Common myeloid progenitor, CD34-positive (primary cell): ENCODE data around the gene SULT1C4.

Experiments used
- CTCF ChIA-PET: fragments of 350-600 bp; sonication (Branson Sonifier 250); formaldehyde crosslinking; loops from one replicate; lab custom pipeline; 2021; ENCODE audit warnings: antibody characterized with exemption; lab: Charles Lee
- POLR2A ChIA-PET: fragments of 350-600 bp; sonication (Branson Sonifier 250); formaldehyde crosslinking; loops from one replicate; lab custom pipeline; 2021; ENCODE audit warnings: antibody characterized with exemption; lab: Charles Lee
- DNase-seq, 3 donors: peaks; one replicate each; pipeline versions ENCODE4 v3.0.0 to v3.0.0-alpha.2; 2013
- H3K27ac ChIP-seq, 2 experiments: 1 replicate in 1 of 2; 2 replicates in 1 of 2; pipeline ENCODE4 v1.7.0; 2013; ENCODE audit warnings: inconsistent platforms in 2 of 2, low read length in 2 of 2, mild to moderate bottlenecking in 2 of 2, low read depth in 1 of 2, moderate library complexity in 1 of 2; ENCODE audit not compliant: severe bottlenecking in 2 of 2, insufficient read depth in 1 of 2, poor library complexity in 1 of 2
- H3K27me3 ChIP-seq, 5 experiments: replicated peaks in 2 of 5; 1 replicate in 3 of 5; 2 replicates in 2 of 5; pipeline versions ENCODE4 v1.6.1 to v1.7.0; 2013; ENCODE audit warnings: low read length in 4 of 5, mild to moderate bottlenecking in 2 of 5, moderate library complexity in 2 of 5, inconsistent platforms in 1 of 5; ENCODE audit not compliant: insufficient read depth in 5 of 5, control insufficient read depth in 4 of 5
- H3K36me3 ChIP-seq, 4 experiments: 1 replicate in 2 of 4; 2 replicates in 2 of 4; pipeline versions ENCODE4 v1.6.1 to v1.7.0; 2013; ENCODE audit warnings: low read length in 3 of 4, control low read depth in 1 of 4, mild to moderate bottlenecking in 1 of 4; ENCODE audit not compliant: control insufficient read depth in 4 of 4, insufficient read depth in 4 of 4
- H3K4me1 ChIP-seq, 4 experiments: 1 replicate in 3 of 4; 2 replicates in 1 of 4; pipeline versions ENCODE4 v1.6.1 to v1.7.1; 2013; ENCODE audit warnings: low read length in 3 of 4, mild to moderate bottlenecking in 3 of 4, control low read depth in 1 of 4, inconsistent platforms in 1 of 4, moderate library complexity in 1 of 4; ENCODE audit not compliant: control insufficient read depth in 4 of 4, insufficient read depth in 4 of 4; ENCODE audit errors: control extremely low read depth in 1 of 4
- H3K4me3 ChIP-seq, 7 experiments: 1 replicate in 4 of 7; 2 replicates in 3 of 7; pipeline versions ENCODE4 v1.5.1 to v1.7.0; 2013; ENCODE audit warnings: mild to moderate bottlenecking in 7 of 7, low read length in 6 of 7, moderate library complexity in 6 of 7, inconsistent platforms in 2 of 7, low read depth in 2 of 7, control low read depth in 1 of 7; ENCODE audit not compliant: insufficient read depth in 4 of 7, control insufficient read depth in 1 of 7; ENCODE audit errors: extremely low read depth in 1 of 7
- H3K9me3 ChIP-seq, 5 experiments: 1 replicate in 4 of 5; 2 replicates in 1 of 5; pipeline versions ENCODE4 v1.6.1 to v1.7.1; 2013; ENCODE audit warnings: low read length in 4 of 5, mild to moderate bottlenecking in 2 of 5, inconsistent platforms in 1 of 5, low read depth in 1 of 5, moderate library complexity in 1 of 5; ENCODE audit not compliant: control insufficient read depth in 4 of 5, insufficient read depth in 2 of 5; ENCODE audit errors: control extremely low read depth in 1 of 5
- WGBS: methylation state at CpG from one replicate; pipeline ENCODE4 v1.1.5; 2013; ENCODE audit not compliant: insufficient coverage; 5-methylcytosine and 5-hydroxymethylcytosine counted together

SULT1C4 gene

DNA sequence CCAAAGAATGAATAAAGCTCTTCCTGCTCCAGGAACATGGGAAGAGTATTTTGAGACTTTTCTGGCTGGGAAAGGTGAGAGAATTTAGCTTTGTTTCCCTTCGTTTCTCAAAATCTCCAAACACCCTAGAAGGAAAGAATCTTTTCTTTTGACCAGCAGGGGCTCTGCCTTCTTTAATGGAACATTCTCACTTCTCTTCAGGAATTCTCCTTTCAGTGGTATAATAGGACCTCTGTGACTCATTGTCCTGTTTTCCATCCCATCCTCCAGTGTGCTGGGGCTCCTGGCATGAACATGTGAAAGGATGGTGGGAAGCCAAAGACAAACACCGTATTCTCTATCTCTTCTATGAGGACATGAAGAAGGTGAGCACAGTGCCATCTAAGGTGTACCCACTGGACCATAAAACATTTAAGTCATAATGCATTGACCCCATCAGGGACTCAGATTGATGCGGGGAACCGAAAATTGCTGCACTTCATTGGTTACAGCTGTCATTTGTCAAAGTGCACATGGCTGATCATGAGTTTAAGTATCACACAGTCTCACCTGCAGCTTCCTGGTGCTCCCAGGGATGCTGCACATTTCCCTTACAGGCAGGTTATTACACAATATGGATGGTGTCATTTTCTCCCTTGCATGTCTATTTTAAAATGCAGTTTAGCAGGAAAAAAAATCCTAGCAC, 5.5 kb downstream of the SULT1C4 start:
- ChIA-PET CTCF (interaction anchor here (1.3 to 1.8 kb wide), 2 partner anchors 12 to 34 kb away, joined by 3 to 4 read pairs; no protein-coding TSS in a partner anchor), POLR2A (no interaction called here)
- no peak for DNase-seq
- peaks cover 5 to 14% (median 6%) of the 10 kb centered on the region in 4 experiments for H3K4me1 ChIP-seq
- H3K27me3 ChIP-seq, result no peaks in the 10 kb centered on the region
- no peak overlapping the region for H3K27ac ChIP-seq
- H3K36me3 ChIP-seq, result peaks cover 2 to 33% (median 23%) of the 10 kb centered on the region in 4 experiments
- 98% methylated on average over 4 of the region's 4 CpGs for WGBS
- no peak overlapping the region for H3K4me3 ChIP-seq
- no peaks in the 10 kb centered on the region for H3K9me3 ChIP-seq

DNA sequence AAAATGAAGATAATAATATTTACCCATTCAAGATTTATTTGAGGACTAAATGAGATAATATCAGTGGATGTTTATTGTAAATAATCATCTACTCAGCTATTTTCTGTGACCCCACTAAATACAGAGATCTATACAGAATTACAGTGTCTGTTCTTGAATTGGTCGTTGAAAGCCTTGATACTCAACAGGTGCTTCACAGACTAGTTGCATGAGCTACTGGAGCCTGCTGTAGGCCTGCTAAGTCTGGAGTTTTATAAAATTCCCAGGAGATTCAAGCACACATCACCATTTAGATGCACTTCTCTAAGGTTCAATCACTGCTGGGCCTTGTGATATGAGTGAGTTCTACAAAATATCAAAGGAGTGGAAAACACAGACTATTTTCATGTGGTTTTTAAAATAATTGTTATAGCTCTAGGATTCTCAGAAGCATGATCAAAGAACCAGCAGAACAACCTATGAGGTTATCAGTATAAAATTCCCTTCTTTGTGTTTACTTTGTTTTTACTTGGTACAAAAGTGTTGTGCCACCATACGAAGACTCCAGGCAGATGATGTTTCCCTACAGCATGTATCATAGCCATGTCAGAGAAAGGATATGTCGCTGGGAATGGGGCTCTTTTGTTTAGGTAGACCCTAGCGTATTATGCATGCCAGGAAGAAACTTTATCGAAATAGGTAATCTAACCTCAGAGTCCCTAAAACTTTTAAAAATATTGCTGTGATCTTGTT, 7.1 kb downstream of the SULT1C4 start:
- no peaks in the 10 kb centered on the region for H3K9me3 ChIP-seq
- ChIA-PET POLR2A (interaction anchor here (1.2 kb wide), 1 partner anchor 8 kb away, joined by 3 read pairs; no protein-coding TSS in a partner anchor), CTCF (interaction anchor here (0.7 to 1.8 kb wide), 4 partner anchors 15 to 199 kb away, joined by 3 to 4 read pairs (median 4); no protein-coding TSS in a partner anchor)
- H3K27ac ChIP-seq, result no peak overlapping the region
- H3K4me3 ChIP-seq, result no peak overlapping the region
- no peaks in the 10 kb centered on the region for H3K27me3 ChIP-seq
- peaks cover 0 to 4% (median 3%) of the 10 kb centered on the region in 4 experiments for H3K4me1 ChIP-seq
- peaks cover 2 to 38% (median 27%) of the 10 kb centered on the region in 4 experiments for H3K36me3 ChIP-seq
- no peak for DNase-seq
- 100% methylated on average over 5 of the region's 5 CpGs for WGBS

DNA sequence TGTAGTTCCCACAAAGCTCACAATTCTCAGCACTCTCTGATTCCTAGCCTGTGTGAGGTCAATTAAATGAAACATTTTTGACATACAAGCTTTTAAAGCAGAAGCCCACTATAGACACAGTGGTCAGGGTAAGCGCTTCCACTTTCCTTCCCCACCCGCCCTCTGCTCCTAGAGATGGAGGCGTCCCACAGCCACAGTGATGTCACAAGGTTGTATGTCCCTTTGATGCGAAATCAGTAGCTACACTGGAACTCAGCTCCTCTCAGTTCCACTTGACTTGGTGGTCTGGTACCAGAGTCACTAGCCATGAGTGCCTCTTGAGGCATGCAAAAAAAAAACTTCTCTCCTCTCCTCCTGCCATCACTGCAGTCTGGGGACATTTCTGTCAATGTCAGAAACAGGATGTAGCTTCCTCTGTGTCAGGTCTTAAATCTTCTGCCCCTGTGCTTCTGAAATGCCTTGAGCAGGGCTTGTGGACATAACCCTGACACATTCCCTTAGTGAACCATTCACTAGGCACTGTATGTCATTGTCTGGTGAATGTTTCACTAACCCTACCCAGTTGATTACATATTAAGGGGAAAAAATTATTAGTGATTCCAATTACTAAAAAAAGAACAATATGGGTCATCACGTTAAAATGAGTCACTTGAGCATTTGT, 7.8 kb downstream of the SULT1C4 start:
- Histone ChIP-seq H3K4me3 (no peak overlapping the region), H3K4me1 (peaks cover 0 to 3% (median under 1%) of the 10 kb centered on the region in 4 experiments), H3K27ac (no peak overlapping the region), H3K36me3 (peaks cover 2 to 41% (median 27%) of the 10 kb centered on the region in 4 experiments), H3K27me3 (no peaks in the 10 kb centered on the region), H3K9me3 (no peaks in the 10 kb centered on the region)
- no peak for DNase-seq
- ChIA-PET CTCF (interaction anchor here (0.7 to 1.7 kb wide), 2 partner anchors 16 to 198 kb away, joined by 3 to 4 read pairs; no protein-coding TSS in a partner anchor), POLR2A (interaction anchor here (1.2 kb wide), 1 partner anchor 9 kb away, joined by 3 read pairs; no protein-coding TSS in a partner anchor)
- whole genome bisulfite sequencing, result 97% methylated on average over 4 of the region's 5 CpGs

DNA sequence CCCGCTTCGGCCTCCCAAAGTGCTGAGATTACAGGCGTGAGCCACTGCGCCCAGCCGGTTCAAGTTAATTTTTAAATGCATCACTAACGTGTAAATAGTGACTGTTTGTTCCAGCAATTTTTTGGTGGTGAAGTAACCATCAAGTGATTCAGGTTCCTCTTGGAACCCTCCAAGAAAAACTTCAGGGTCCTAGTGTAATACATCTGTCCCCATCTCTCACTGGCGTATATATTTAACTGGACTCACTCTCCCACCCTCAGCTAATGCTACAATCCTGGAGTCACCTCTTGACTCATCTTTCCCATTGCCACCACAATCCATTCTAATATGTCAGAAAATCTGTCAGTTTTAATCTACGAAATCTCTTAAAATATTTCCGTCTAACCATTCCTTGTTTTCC, 10.3 kb downstream of the SULT1C4 start:
- Histone ChIP-seq H3K36me3 (peaks cover 2 to 40% (median 21%) of the 10 kb centered on the region in 4 experiments), H3K9me3 (peaks cover 0 to 13% (median 0%) of the 10 kb centered on the region in 5 experiments), H3K27me3 (no peaks in the 10 kb centered on the region), H3K27ac (no peak overlapping the region), H3K4me1 (no peaks in the 10 kb centered on the region), H3K4me3 (no peak overlapping the region)
- WGBS, result 98% methylated on average over 9 of the region's 9 CpGs
- POLR2A ChIA-PET, result no interaction called here
- DNase-seq, result no peak
- CTCF ChIA-PET, result interaction anchor here (1.3 to 1.6 kb wide), 3 partner anchors 12 to 196 kb away, joined by 3 to 4 read pairs (median 4); no protein-coding TSS in a partner anchor

DNA sequence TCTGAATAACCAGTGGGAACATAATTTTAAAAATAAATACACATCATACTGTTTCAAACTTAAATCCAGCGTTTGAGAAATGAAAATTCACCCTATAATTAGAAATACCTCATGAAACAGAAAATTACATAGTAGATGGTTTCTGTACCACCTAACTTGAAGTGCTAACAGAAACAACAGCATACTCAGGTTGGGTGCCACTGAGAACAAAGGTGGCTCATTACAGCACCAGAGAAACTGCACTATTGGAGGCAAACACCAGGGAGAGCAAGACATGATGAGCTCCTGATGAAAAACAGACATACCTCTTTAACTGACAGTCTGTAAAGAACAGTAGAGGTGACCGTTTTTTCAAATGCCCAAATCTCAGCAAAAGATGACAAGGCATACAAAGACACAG, 12.6 kb downstream of the SULT1C4 start:
- Histone ChIP-seq H3K27me3 (no peaks in the 10 kb centered on the region), H3K27ac (no peak overlapping the region), H3K36me3 (peaks cover 2 to 23% (median 17%) of the 10 kb centered on the region in 4 experiments), H3K4me3 (no peak overlapping the region), H3K4me1 (no peaks in the 10 kb centered on the region), H3K9me3 (peaks cover 0 to 27% (median 0%) of the 10 kb centered on the region in 5 experiments)
- ChIA-PET CTCF (no interaction called here), POLR2A (no interaction called here)
- DNase-seq, result no peak
- 100% methylated on average over 1 of the region's 2 CpGs for WGBS

DNA sequence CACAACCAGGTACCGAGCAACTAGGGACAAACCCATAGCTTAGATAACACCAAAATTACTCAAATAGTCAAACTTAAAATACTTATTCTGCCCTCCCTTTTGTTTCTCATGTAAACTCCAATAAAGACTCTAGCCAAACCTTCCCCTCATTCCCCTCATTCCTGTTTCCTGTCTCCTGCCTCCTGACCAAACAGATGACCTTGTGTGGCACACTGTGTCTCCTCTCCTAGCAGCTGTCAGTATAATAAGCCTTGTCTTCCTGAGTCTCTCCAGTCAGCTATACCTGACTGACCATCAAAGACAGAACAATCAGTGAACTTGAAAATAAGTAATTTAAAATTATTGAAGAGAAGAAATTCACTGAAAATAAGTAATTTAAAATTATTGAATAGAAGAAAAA, 14.3 kb downstream of the SULT1C4 start:
- 89% methylated on average over 1 of the region's 1 CpG for WGBS
- POLR2A ChIA-PET, result interaction anchor here (0.5 kb wide), 1 partner anchor 186 kb away, joined by 3 read pairs; no protein-coding TSS in a partner anchor

More for the DNA sequence above, 14.3 kb downstream of the SULT1C4 start:
- CTCF ChIA-PET, result no interaction called here
- Histone ChIP-seq H3K27ac (no peak overlapping the region), H3K36me3 (peaks cover 0 to 17% (median 9%) of the 10 kb centered on the region in 4 experiments), H3K9me3 (peaks cover 0 to 27% (median 0%) of the 10 kb centered on the region in 5 experiments), H3K27me3 (no peaks in the 10 kb centered on the region), H3K4me3 (no peak overlapping the region), H3K4me1 (no peaks in the 10 kb centered on the region)
- no peak for DNase-seq
